Upper lobe of left lung (tissue), 4 donors: ENCODE measurements around the gene SLC25A34.

ENCODE experiments used
- CTCF ChIP-seq, 6 experiments: fragments of 450-650 bp in 4 of 6; fragments of 200-600 bp in 2 of 6; sonication (generic) in 2 of 6; IDR thresholded peaks; one replicate each; pipeline ENCODE4 v1.5.1; 2016 to 2019; ENCODE audit warnings: antibody characterized with exemption in 6 of 6
- POLR2AphosphoS5 ChIP-seq, 2 donors: sonication (generic); formaldehyde crosslinking; IDR thresholded peaks; one replicate each; pipeline ENCODE4 v1.5.1; 2017; ENCODE audit warnings: antibody characterized with exemption in 2 of 2

- TF ChIP-seq CTCF (IDR thresholded peaks at IDR 0.05) (no peak), POLR2AphosphoS5 (IDR thresholded peaks at IDR 0.05) (no peak)
These were observed 32.3 kb downstream of the SLC25A34 start for GRCh38 chr1:15768388-15768787.
